ENCODE measurements around the gene PRKCE. TPM values are rescaled to one million over a fixed set of nuclear protein-coding genes. Genes with fewer than 3 reads are reported as not detected.

PRKCE gene
- total and polyA plus RNA-seq, 2 experiments from 2014 or later, result 13.2 to 19.2 TPM

DNA sequence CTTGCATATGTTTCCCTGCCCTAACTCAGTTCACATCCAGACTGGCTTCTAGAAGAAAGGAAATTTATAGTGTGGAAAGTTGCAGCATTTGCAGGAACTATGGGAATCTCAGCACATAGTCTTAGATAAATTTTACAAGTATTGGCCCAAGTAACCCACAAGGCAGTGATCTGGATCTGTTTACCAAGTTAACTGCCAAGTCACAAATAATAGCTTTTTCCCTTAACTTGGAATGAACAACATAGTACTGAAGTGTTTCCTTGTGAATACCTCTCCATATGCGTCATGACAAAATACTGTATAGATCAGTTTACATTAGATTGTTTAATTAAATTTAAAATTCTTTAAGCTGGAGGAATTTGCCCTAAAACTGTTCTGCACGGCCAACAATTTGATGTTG is 390.0 kb downstream of the PRKCE start:
- H3K36me3 ChIP-seq, result no peaks in the 10 kb centered on the region
- no peaks in the 10 kb centered on the region for H3K4me1 ChIP-seq (ENCODE audit: low read depth)
- TF ChIP-seq, protein P1, sequence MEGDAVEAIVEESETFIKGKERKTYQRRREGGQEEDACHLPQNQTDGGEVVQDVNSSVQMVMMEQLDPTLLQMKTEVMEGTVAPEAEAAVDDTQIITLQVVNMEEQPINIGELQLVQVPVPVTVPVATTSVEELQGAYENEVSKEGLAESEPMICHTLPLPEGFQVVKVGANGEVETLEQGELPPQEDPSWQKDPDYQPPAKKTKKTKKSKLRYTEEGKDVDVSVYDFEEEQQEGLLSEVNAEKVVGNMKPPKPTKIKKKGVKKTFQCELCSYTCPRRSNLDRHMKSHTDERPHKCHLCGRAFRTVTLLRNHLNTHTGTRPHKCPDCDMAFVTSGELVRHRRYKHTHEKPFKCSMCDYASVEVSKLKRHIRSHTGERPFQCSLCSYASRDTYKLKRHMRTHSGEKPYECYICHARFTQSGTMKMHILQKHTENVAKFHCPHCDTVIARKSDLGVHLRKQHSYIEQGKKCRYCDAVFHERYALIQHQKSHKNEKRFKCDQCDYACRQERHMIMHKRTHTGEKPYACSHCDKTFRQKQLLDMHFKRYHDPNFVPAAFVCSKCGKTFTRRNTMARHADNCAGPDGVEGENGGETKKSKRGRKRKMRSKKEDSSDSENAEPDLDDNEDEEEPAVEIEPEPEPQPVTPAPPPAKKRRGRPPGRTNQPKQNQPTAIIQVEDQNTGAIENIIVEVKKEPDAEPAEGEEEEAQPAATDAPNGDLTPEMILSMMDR (IDR thresholded peaks at IDR 0.05; ENCODE audit: low read depth, low read length), result no peak
- no peaks in the 10 kb centered on the region for H3K27me3 ChIP-seq
- H3K27ac ChIP-seq, result no peak overlapping the region
- no peak for DNase-seq (ENCODE audit: low read depth in 1 of 2, low spot score in 1 of 2)
- no peaks in the 10 kb centered on the region for H3K9me3 ChIP-seq (ENCODE audit: low read depth)
- H3K4me3 ChIP-seq, result no peak overlapping the region

DNA sequence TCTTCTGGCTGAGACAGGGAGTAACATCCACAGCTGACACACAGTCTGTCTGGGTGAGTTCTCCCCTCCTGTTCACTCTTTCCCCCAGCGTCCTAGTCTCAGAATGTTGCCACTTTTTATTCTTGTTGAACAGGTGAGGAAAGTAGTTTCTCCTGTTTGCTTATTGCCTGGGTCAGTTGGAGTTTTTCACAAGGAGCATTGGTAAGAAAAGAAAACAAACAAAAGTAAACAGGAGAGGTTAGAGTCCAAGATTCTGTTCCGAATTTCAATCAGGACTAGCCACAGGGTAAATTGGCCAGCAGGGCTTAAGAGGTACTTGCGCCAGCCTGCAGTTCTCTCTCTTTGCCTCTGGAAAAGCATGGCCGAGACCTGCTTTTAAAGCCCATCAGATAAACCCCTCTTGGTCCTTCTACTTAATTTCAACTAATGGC is 390.7 kb downstream of the PRKCE start:
- no peaks in the 10 kb centered on the region for H3K27me3 ChIP-seq
- DNase-seq (ENCODE audit: low read depth in 1 of 2, low spot score in 1 of 2), result no peak
- H3K4me3 ChIP-seq, result no peak overlapping the region
- H3K36me3 ChIP-seq, result no peaks in the 10 kb centered on the region
- TF ChIP-seq, protein P1 (IDR thresholded peaks at IDR 0.05; ENCODE audit: low read depth, low read length), result no peak
- H3K9me3 ChIP-seq (ENCODE audit: low read depth), result no peaks in the 10 kb centered on the region
- H3K4me1 ChIP-seq (ENCODE audit: low read depth), result no peaks in the 10 kb centered on the region
- H3K27ac ChIP-seq, result no peak overlapping the region

DNA sequence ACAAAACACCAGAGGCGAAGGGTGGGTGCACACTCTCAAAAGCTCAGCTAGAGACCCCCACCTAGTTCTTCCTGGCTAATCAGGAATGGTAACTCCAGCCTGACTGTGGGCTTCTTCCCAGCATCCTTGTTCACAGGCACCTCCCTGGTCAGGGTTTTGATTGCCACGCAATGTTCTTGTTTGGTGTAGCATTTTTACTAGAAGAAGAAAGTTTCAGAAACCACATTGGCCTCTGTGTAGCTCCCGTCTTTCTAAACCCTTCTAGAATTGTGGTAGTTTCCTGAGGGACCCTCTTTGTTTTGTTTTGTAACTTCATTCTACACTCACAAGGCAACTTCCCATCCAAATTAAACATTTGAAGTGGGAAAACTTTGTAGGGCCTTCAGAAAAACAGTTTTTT is 391.2 kb downstream of the PRKCE start:
- no peaks in the 10 kb centered on the region for H3K4me1 ChIP-seq (ENCODE audit: low read depth)
- no peak overlapping the region for H3K4me3 ChIP-seq
- no peaks in the 10 kb centered on the region for H3K9me3 ChIP-seq (ENCODE audit: low read depth)
- no peak for DNase-seq (ENCODE audit: low read depth in 1 of 2, low spot score in 1 of 2)
- no peaks in the 10 kb centered on the region for H3K27me3 ChIP-seq
- H3K36me3 ChIP-seq, result no peaks in the 10 kb centered on the region
- no peak overlapping the region for H3K27ac ChIP-seq
- TF ChIP-seq, protein P1 (IDR thresholded peaks at IDR 0.05; ENCODE audit: low read depth, low read length), result no peak

DNA sequence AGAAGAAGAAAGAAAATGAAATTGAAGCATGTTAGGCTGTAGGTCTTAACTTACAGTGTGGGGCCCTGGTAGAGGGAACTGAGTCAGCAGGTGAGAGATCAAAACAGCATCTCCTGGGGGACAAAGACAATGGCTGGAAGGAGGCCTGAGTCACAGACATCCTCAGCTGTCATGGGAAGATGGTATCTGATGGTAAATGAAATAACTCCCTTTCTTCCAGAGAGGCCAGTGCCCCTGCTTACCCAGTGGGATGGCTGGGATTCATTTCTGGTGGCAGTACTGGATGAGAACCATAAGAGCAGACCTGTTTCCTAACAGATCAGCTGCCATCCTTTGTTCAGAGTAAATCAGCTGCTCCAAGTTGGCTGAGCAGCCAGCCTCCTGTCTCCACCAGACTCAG is 394.4 kb downstream of the PRKCE start:
- Histone ChIP-seq H3K9me3 (ENCODE audit: low read depth) (no peaks in the 10 kb centered on the region), H3K27me3 (no peaks in the 10 kb centered on the region), H3K4me3 (no peak overlapping the region), H3K4me1 (ENCODE audit: low read depth) (no peaks in the 10 kb centered on the region), H3K27ac (no peak overlapping the region), H3K36me3 (no peaks in the 10 kb centered on the region)
- DNase-seq (ENCODE audit: low read depth in 1 of 2, low spot score in 1 of 2), result no peak
- TF ChIP-seq, protein P1 (IDR thresholded peaks at IDR 0.05; ENCODE audit: low read depth, low read length), result no peak

DNA sequence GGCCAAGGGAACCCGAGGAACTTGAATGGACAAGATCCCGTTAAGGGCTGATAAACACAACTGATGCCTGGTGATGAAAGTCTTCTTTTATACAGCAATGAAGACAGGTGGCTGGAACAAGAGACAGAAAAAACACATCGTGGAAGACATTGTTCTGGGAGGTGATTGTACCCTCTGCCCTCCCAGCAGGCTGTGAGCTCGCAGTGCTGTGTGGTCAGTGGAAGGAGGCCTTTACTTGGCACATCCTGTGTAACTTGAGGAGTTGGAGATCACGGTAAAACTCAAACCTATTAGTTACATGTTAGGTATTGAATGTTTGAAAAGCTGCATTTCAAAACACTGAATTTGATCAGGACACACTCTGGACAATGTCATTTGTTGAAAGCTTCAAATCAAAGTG is 395.8 kb downstream of the PRKCE start:
- Histone ChIP-seq H3K27me3 (no peaks in the 10 kb centered on the region), H3K27ac (no peak overlapping the region), H3K36me3 (no peaks in the 10 kb centered on the region), H3K4me3 (no peak overlapping the region), H3K9me3 (ENCODE audit: low read depth) (no peaks in the 10 kb centered on the region), H3K4me1 (ENCODE audit: low read depth) (no peaks in the 10 kb centered on the region)
- TF ChIP-seq, protein P1 (IDR thresholded peaks at IDR 0.05; ENCODE audit: low read depth, low read length), result no peak
- no peak for DNase-seq (ENCODE audit: low read depth in 1 of 2, low spot score in 1 of 2)

DNA sequence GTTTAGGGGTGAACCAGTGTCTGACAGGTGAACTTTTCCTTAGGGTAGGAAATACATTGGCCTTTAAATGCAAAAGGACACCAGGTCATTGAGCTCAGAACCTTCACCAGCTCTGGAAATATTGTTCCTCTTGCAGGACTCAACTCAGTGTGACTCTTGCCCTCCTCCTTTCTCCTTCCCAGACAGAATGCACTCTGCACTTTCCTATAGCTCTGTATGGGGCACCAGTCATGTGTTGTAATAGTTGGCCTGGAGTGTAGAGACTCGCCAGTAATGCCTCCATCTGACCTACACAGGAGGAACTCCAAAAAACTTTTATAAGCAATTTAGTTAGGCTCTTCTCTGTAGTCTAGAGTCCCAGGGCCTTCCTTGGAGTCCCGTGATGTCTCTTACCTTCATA is 397.2 kb downstream of the PRKCE start:
- DNase-seq (ENCODE audit: low read depth in 1 of 2, low spot score in 1 of 2), result no peak
- Histone ChIP-seq H3K27ac (no peak overlapping the region), H3K9me3 (ENCODE audit: low read depth) (no peaks in the 10 kb centered on the region), H3K27me3 (no peaks in the 10 kb centered on the region), H3K4me1 (ENCODE audit: low read depth) (no peaks in the 10 kb centered on the region), H3K4me3 (no peak overlapping the region), H3K36me3 (no peaks in the 10 kb centered on the region)
- TF ChIP-seq, protein P1 (IDR thresholded peaks at IDR 0.05; ENCODE audit: low read depth, low read length), result no peak
